Kidney epithelial cell (primary cell): ENCODE data around the gene PTCH2. TPM values are rescaled to one million over a fixed set of nuclear protein-coding genes. Genes with fewer than 3 reads are reported as not detected.

Experiments used
- DNase-seq: peaks from one replicate; pipeline ENCODE4 v3.0.0-alpha.2; 2010; ENCODE audit warnings: low read depth
- H3K27me3 ChIP-seq: 2 replicates; pipeline ENCODE4 v1.6.0; 2011; ENCODE audit warnings: low read length; ENCODE audit not compliant: control insufficient read depth, insufficient read depth
- H3K36me3 ChIP-seq: 2 replicates; pipeline ENCODE4 v1.5.1; 2011; ENCODE audit warnings: low read length; ENCODE audit not compliant: control insufficient read depth, insufficient read depth
- H3K4me3 ChIP-seq: 2 replicates; pipeline ENCODE4 v1.5.1; 2011; ENCODE audit warnings: low read depth, mild to moderate bottlenecking, control low read depth, low read length
- total RNA-seq: library from RNA; depleted of rRNA; stranded (reverse); fragments of >200 nt; gene quantifications from 2 replicates; pipeline ENCODE4 v1.2.3, GENCODE V29; 2015
- TF ChIP-seq, protein P1 (sequence below): IDR thresholded peaks from 2 replicates; pipeline ENCODE4 v1.5.1; 2011; ENCODE audit warnings: mild to moderate bottlenecking, moderate library complexity, low read length, control low read depth, inconsistent platforms; ENCODE audit not compliant: insufficient read depth, poor library complexity, severe bottlenecking

PTCH2 gene
- total RNA-seq, 1 donor from 2014 or later, result 0.38 TPM

DNA sequence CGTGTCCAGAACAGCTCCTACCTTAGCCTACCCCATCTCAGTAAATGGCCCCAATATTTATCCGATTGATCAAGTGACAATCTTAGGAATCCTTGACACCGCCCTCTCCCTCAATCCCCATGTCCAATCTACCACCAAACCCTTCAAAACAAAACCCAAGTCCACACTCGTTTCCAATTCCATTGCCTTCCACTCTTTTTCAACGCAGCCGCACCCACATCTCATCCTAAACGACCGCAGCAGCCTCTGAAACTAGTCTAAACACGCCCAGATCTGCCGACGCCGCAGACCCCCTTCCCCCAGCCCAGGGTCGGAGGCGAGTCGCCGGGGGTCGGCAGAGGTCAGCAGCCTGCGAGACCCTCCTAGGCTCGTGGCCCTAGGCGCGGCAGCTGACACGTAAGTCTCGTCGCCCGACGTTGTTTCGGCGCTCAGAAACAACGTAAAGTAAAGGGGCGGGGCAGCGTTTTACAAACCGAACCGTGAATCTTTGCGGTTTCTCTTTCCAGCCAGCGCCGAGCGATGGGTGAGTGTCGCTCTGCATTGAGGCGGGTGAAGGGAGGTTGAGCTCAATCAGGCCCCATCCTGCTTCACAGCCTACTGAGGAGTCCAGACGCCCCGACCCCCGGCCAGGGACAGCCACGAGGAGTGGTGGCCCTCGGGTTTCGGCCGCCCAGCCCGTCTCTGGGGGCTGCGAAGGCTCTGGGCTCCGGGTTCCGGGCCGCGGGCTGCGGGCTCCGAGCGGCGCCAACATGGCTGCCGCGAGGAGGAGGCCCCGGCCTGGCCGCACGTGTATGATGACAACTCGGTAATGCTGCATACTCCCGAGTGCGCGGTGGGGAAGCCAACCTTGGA is 67.7 kb downstream of the PTCH2 start, which contains the start of gene RPS8:
Gene RPS8, plus strand, starts transcription at position 463 of the 852 bp plus-strand sequence. Its CDS starts 57 bp downstream, at position 520.
- TF ChIP-seq, protein P1, sequence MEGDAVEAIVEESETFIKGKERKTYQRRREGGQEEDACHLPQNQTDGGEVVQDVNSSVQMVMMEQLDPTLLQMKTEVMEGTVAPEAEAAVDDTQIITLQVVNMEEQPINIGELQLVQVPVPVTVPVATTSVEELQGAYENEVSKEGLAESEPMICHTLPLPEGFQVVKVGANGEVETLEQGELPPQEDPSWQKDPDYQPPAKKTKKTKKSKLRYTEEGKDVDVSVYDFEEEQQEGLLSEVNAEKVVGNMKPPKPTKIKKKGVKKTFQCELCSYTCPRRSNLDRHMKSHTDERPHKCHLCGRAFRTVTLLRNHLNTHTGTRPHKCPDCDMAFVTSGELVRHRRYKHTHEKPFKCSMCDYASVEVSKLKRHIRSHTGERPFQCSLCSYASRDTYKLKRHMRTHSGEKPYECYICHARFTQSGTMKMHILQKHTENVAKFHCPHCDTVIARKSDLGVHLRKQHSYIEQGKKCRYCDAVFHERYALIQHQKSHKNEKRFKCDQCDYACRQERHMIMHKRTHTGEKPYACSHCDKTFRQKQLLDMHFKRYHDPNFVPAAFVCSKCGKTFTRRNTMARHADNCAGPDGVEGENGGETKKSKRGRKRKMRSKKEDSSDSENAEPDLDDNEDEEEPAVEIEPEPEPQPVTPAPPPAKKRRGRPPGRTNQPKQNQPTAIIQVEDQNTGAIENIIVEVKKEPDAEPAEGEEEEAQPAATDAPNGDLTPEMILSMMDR, result no peak
- H3K27me3 ChIP-seq, result no peaks in the 10 kb centered on the region
- H3K4me3 ChIP-seq, result peak within 1 kb of the TSS; percentile 80
- peak; percentile 78 for DNase-seq
- H3K36me3 ChIP-seq, result peaks cover 1% of the 10 kb centered on the region

Other genes with a start within 250 kb of the PTCH2 start
- gene TMEM53, start 168.8 kb downstream of the PTCH2 start, total RNA-seq, result 11.5 and 12.2 TPM in 2 replicates
- 4.7 TPM in 1 of 2 replicates, not detected in the other for gene ARMH1, start 168.5 kb downstream of the PTCH2 start, total RNA-seq
- gene RNU5D-1, start 112.1 kb downstream of the PTCH2 start, total RNA-seq, result not detected in 2 replicates
- gene KIF2C, start 103.4 kb downstream of the PTCH2 start, total RNA-seq, result 9.5 and 11.8 TPM in 2 replicates
- gene RPS8, start 67.7 kb downstream of the PTCH2 start, total RNA-seq, result 3,692 and 4,100 TPM in 2 replicates
- gene BEST4, start 55.1 kb downstream of the PTCH2 start, total RNA-seq, result 0.25 TPM in 1 of 2 replicates, not detected in the other
- 53.7 and 85.0 TPM in 2 replicates for gene PLK3, start 42.9 kb downstream of the PTCH2 start, total RNA-seq
- 0.25 and 0.41 TPM in 2 replicates for gene DYNLT4, start 35.9 kb downstream of the PTCH2 start, total RNA-seq
- gene BTBD19, start 34.7 kb downstream of the PTCH2 start, total RNA-seq, result 3.8 and 4.4 TPM in 2 replicates
- 23.2 and 24.3 TPM in 2 replicates for gene EIF2B3, start 143.3 kb upstream of the PTCH2 start, total RNA-seq
- 38.3 and 44.3 TPM in 2 replicates for gene HECTD3, start 168.1 kb upstream of the PTCH2 start, total RNA-seq
- gene UROD, start 169.0 kb upstream of the PTCH2 start, total RNA-seq, result 92.8 and 113 TPM in 2 replicates